ENCODE data around the gene PAIP2.

GRCh38 chr5:139394654-139395566 lies 53.3 kb downstream of the PAIP2 start, which contains the start of gene PROB1:
- TF ChIP-seq, protein P1, sequence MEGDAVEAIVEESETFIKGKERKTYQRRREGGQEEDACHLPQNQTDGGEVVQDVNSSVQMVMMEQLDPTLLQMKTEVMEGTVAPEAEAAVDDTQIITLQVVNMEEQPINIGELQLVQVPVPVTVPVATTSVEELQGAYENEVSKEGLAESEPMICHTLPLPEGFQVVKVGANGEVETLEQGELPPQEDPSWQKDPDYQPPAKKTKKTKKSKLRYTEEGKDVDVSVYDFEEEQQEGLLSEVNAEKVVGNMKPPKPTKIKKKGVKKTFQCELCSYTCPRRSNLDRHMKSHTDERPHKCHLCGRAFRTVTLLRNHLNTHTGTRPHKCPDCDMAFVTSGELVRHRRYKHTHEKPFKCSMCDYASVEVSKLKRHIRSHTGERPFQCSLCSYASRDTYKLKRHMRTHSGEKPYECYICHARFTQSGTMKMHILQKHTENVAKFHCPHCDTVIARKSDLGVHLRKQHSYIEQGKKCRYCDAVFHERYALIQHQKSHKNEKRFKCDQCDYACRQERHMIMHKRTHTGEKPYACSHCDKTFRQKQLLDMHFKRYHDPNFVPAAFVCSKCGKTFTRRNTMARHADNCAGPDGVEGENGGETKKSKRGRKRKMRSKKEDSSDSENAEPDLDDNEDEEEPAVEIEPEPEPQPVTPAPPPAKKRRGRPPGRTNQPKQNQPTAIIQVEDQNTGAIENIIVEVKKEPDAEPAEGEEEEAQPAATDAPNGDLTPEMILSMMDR (IDR thresholded peaks at IDR 0.05): no peak
- no peak for TF ChIP-seq POLR2A (IDR thresholded peaks at IDR 0.05)

All from transverse colon (tissue), 3 donors.